GM23338 (cell line): ENCODE data around the gene PKD2L2.

Experiments
- CREB1 ChIP-seq: fragments of 250-450 bp; sonication (Bioruptor Pico); IDR thresholded peaks from 2 replicates; pipeline ENCODE4 v1.5.0; 2020; ENCODE audit warnings: low read depth, mild to moderate bottlenecking, moderate library complexity
- CTCF ChIP-seq, 2 experiments: fragments of 200-600 bp in 1 of 2; sonication (generic) in 1 of 2; conservative IDR thresholded peaks; 2 replicates each; pipeline versions ENCODE4 v1.5.1 to v1.6.1; 2016 to 2017; ENCODE audit warnings: antibody characterized with exemption in 2 of 2, low read depth in 2 of 2, mild to moderate bottlenecking in 2 of 2, moderate library complexity in 1 of 2
- ETS1 ChIP-seq: IDR thresholded peaks from 2 replicates; pipeline ENCODE4 v1.6.1; 2016; ENCODE audit warnings: antibody characterized with exemption
- EZH2 ChIP-seq: fragments of 200-600 bp; sonication (generic); IDR thresholded peaks from one replicate; pipeline ENCODE4 v1.8.0; 2017; ENCODE audit warnings: antibody characterized with exemption, mild to moderate bottlenecking, low read depth; ENCODE audit not compliant: unreplicated experiment
- JUNB ChIP-seq: IDR thresholded peaks from one replicate; pipeline ENCODE4 v1.6.1; 2016; ENCODE audit warnings: antibody characterized with exemption; ENCODE audit not compliant: unreplicated experiment
- POLR2AphosphoS5 ChIP-seq: IDR thresholded peaks from 2 replicates; pipeline ENCODE4 v1.6.1; 2016; ENCODE audit warnings: antibody characterized with exemption, low read depth
- REST ChIP-seq: IDR thresholded peaks from one replicate; pipeline ENCODE4 v1.6.1; 2018; ENCODE audit warnings: antibody characterized with exemption; ENCODE audit not compliant: unreplicated experiment
- STAT1 ChIP-seq: IDR thresholded peaks from one replicate; pipeline ENCODE4 v1.6.1; 2016; ENCODE audit warnings: antibody characterized with exemption; ENCODE audit not compliant: unreplicated experiment
- ZNF331 ChIP-seq: fragments of 250-450 bp; sonication (Bioruptor Pico); IDR thresholded peaks from 2 replicates; pipeline ENCODE4 v1.5.0; 2020; ENCODE audit warnings: low read depth, mild to moderate bottlenecking, moderate library complexity
- TF ChIP-seq, protein P1 (sequence below): fragments of 250-450 bp; sonication (Bioruptor Pico); IDR thresholded peaks from 2 replicates; pipeline ENCODE4 v1.5.0; 2020; ENCODE audit warnings: mild to moderate bottlenecking, moderate library complexity

GRCh38 chr5:137938751-137939143 lies 49.5 kb downstream of the PKD2L2 start:
- TF ChIP-seq REST (no peak), CTCF (conservative IDR thresholded peaks at IDR 0.05; ENCODE audit: low read depth in 2 of 2) (no peak), ZNF331 (CRISPR knock-in tag) (no peak), POLR2AphosphoS5 (no peak), EZH2 (no peak), STAT1 (no peak), CREB1 (CRISPR knock-in tag) (no peak), JUNB (no peak), ETS1 (no peak)
- TF ChIP-seq, protein P1, sequence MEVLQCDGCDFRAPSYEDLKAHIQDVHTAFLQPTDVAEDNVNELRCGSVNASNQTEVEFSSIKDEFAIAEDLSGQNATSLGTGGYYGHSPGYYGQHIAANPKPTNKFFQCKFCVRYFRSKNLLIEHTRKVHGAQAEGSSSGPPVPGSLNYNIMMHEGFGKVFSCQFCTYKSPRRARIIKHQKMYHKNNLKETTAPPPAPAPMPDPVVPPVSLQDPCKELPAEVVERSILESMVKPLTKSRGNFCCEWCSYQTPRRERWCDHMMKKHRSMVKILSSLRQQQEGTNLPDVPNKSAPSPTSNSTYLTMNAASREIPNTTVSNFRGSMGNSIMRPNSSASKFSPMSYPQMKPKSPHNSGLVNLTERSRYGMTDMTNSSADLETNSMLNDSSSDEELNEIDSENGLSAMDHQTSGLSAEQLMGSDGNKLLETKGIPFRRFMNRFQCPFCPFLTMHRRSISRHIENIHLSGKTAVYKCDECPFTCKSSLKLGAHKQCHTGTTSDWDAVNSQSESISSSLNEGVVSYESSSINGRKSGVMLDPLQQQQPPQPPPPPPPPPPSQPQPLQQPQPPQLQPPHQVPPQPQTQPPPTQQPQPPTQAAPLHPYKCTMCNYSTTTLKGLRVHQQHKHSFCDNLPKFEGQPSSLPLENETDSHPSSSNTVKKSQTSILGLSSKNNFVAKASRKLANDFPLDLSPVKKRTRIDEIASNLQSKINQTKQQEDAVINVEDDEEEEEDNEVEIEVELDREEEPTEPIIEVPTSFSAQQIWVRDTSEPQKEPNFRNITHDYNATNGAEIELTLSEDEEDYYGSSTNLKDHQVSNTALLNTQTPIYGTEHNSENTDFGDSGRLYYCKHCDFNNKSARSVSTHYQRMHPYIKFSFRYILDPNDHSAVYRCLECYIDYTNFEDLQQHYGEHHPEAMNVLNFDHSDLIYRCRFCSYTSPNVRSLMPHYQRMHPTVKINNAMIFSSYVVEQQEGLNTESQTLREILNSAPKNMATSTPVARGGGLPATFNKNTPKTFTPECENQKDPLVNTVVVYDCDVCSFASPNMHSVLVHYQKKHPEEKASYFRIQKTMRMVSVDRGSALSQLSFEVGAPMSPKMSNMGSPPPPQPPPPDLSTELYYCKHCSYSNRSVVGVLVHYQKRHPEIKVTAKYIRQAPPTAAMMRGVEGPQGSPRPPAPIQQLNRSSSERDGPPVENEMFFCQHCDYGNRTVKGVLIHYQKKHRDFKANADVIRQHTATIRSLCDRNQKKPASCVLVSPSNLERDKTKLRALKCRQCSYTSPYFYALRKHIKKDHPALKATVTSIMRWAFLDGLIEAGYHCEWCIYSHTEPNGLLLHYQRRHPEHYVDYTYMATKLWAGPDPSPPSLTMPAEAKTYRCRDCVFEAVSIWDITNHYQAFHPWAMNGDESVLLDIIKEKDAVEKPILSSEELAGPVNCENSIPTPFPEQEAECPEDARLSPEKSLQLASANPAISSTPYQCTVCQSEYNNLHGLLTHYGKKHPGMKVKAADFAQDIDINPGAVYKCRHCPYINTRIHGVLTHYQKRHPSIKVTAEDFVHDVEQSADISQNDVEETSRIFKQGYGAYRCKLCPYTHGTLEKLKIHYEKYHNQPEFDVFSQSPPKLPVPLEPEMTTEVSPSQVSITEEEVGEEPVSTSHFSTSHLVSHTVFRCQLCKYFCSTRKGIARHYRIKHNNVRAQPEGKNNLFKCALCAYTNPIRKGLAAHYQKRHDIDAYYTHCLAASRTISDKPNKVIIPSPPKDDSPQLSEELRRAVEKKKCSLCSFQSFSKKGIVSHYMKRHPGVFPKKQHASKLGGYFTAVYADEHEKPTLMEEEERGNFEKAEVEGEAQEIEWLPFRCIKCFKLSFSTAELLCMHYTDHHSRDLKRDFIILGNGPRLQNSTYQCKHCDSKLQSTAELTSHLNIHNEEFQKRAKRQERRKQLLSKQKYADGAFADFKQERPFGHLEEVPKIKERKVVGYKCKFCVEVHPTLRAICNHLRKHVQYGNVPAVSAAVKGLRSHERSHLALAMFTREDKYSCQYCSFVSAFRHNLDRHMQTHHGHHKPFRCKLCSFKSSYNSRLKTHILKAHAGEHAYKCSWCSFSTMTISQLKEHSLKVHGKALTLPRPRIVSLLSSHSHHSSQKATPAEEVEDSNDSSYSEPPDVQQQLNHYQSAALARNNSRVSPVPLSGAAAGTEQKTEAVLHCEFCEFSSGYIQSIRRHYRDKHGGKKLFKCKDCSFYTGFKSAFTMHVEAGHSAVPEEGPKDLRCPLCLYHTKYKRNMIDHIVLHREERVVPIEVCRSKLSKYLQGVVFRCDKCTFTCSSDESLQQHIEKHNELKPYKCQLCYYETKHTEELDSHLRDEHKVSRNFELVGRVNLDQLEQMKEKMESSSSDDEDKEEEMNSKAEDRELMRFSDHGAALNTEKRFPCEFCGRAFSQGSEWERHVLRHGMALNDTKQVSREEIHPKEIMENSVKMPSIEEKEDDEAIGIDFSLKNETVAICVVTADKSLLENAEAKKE (CRISPR knock-in tag) = no peak
